ENCODE data around the gene IGF2BP1.

Gene IGF2BP1

DNA sequence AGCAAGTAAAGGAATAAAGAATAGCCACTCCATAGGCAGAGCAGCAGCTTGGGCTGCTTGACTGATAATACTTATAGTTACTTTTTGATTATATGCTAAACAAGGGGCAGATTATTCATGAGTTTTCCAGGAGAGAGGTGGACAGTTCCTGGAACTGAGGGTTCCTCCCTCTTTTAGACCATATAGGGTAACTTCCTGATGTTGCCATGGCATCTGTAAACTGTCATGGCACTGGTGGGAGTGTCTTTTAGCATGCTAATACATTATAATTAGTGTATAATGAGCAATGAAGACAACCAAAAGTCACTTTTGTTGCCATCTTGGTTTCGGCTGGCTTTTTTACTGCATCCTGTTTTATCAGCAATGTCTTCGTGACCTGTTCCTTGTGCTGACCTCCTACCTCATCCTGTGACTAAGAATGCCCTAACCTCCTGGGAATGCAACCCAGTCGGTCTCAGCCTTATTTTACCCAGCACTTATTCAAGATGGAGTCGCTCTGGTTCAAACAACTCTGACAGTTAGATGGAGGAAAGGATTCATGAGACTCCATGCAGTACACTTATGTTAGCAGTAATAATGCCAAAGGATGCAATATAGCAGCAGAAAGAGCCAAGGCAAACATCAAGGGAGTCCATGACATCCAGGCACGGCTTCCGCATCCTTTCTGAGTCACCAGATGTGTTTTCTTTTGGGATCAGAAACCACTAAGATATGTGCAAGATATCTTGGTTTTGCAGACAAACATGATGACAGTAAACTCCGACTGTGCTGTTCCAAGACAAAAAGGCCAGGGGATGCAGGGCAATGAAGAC is 79.6 kb downstream of the IGF2BP1 start:
- H3K36me3 ChIP-seq (ENCODE audit: low read length), result no peaks in the 10 kb centered on the region
- no peak overlapping the region for H3K4me3 ChIP-seq (ENCODE audit: insufficient read depth, low read length, poor library complexity, severe bottlenecking)
- no peak overlapping the region for H3K9ac ChIP-seq (ENCODE audit: low read length)
- no peaks in the 10 kb centered on the region for H4K20me1 ChIP-seq (ENCODE audit: low read depth, low read length)
- H3K27ac ChIP-seq (ENCODE audit: low read depth, low read length), result no peak overlapping the region
- no peak overlapping the region for H3K4me2 ChIP-seq (ENCODE audit: low read depth, low read length, poor library complexity, severe bottlenecking)
- no peak overlapping the region for H2AFZ ChIP-seq (ENCODE audit: low read depth, low read length, severe bottlenecking)
- no peaks in the 10 kb centered on the region for H3K9me3 ChIP-seq (ENCODE audit: insufficient read depth, low read length)
- H3K79me2 ChIP-seq (ENCODE audit: insufficient read depth, low read length), result no peaks in the 10 kb centered on the region
- H3K9me2 ChIP-seq (replicated peaks; ENCODE audit: insufficient read depth, low read length), result no peaks in the 10 kb centered on the region
- no peaks in the 10 kb centered on the region for H3F3A ChIP-seq (ENCODE audit: insufficient read depth)
- H3K27me3 ChIP-seq (ENCODE audit: low read length), result no peaks in the 10 kb centered on the region
- TF ChIP-seq, protein P1, sequence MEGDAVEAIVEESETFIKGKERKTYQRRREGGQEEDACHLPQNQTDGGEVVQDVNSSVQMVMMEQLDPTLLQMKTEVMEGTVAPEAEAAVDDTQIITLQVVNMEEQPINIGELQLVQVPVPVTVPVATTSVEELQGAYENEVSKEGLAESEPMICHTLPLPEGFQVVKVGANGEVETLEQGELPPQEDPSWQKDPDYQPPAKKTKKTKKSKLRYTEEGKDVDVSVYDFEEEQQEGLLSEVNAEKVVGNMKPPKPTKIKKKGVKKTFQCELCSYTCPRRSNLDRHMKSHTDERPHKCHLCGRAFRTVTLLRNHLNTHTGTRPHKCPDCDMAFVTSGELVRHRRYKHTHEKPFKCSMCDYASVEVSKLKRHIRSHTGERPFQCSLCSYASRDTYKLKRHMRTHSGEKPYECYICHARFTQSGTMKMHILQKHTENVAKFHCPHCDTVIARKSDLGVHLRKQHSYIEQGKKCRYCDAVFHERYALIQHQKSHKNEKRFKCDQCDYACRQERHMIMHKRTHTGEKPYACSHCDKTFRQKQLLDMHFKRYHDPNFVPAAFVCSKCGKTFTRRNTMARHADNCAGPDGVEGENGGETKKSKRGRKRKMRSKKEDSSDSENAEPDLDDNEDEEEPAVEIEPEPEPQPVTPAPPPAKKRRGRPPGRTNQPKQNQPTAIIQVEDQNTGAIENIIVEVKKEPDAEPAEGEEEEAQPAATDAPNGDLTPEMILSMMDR (IDR thresholded peaks at IDR 0.05; ENCODE audit: insufficient read depth, low read length, poor library complexity, severe bottlenecking), result no peak
- TF ChIP-seq EZH2phosphoT487 (conservative IDR thresholded peaks at IDR 0.05; ENCODE audit: low read length), result no peak

- Histone ChIP-seq H3K9ac (ENCODE audit: low read length) (no peak overlapping the region), H3K4me3 (ENCODE audit: insufficient read depth, low read length, poor library complexity, severe bottlenecking) (no peak overlapping the region), H3F3A (ENCODE audit: insufficient read depth) (no peaks in the 10 kb centered on the region), H3K9me2 (replicated peaks; ENCODE audit: insufficient read depth, low read length) (no peaks in the 10 kb centered on the region), H3K36me3 (ENCODE audit: low read length) (no peaks in the 10 kb centered on the region), H3K4me2 (ENCODE audit: low read depth, low read length, poor library complexity, severe bottlenecking) (no peak overlapping the region), H4K20me1 (ENCODE audit: low read depth, low read length) (no peaks in the 10 kb centered on the region), H3K9me3 (ENCODE audit: insufficient read depth, low read length) (no peaks in the 10 kb centered on the region), H3K79me2 (ENCODE audit: insufficient read depth, low read length) (no peaks in the 10 kb centered on the region), H3K27ac (ENCODE audit: low read depth, low read length) (no peak overlapping the region), H2AFZ (ENCODE audit: low read depth, low read length, severe bottlenecking) (no peak overlapping the region), H3K27me3 (ENCODE audit: low read length) (no peaks in the 10 kb centered on the region)
- TF ChIP-seq, protein P1 (IDR thresholded peaks at IDR 0.05; ENCODE audit: insufficient read depth, low read length, poor library complexity, severe bottlenecking), result no peak
- TF ChIP-seq EZH2phosphoT487 (conservative IDR thresholded peaks at IDR 0.05; ENCODE audit: low read length), result no peak
Observed at GRCh38 chr17:49078248-49078647, 81.1 kb downstream of the IGF2BP1 start.

DNA sequence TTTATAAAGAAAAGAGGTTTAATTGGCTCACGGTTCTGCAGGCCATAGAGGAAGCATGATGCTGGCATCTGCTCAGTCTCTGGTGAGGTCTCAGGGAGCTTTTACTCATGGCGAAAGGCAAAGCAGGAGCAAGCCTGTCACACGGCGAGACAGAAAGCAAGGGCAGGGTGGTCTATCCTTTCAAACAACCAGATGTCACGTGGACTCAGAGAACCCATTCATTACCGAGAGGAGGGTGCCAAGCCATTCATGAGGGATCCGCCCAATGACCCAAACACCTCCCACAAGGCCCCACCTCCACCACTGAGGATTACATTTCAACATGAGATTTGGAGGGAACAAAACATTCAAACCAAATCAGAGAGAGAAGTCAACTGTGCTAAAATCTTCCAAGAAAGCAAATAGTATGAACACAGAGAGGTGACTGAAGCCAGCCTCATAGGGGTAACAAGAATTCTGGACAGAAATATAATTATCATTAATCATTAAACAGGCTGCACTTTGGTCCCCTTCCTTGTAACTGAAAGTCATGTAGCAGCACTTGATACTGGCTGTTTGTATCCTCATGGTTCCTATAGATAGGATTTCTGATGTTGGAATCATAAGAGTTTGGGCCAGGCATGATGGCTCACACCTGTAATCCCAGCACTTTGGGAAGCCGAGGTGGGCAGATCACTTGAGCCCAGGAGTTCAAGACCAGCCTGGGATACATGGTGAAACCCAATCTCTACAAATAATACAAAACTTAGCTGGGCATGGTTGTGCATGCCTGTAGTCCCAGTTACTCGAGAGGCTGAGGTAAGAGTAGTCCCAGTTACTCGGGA is 82.9 kb downstream of the IGF2BP1 start:
- no peaks in the 10 kb centered on the region for H3K79me2 ChIP-seq (ENCODE audit: insufficient read depth, low read length)
- H3K9ac ChIP-seq (ENCODE audit: low read length), result no peak overlapping the region
- no peak for TF ChIP-seq EZH2phosphoT487 (conservative IDR thresholded peaks at IDR 0.05; ENCODE audit: low read length)
- TF ChIP-seq, protein P1 (IDR thresholded peaks at IDR 0.05; ENCODE audit: insufficient read depth, low read length, poor library complexity, severe bottlenecking), result no peak
- H3K27ac ChIP-seq (ENCODE audit: low read depth, low read length), result no peak overlapping the region
- no peak overlapping the region for H3K4me2 ChIP-seq (ENCODE audit: low read depth, low read length, poor library complexity, severe bottlenecking)
- H3F3A ChIP-seq (ENCODE audit: insufficient read depth), result no peaks in the 10 kb centered on the region
- H3K9me3 ChIP-seq (ENCODE audit: insufficient read depth, low read length), result no peaks in the 10 kb centered on the region
- no peaks in the 10 kb centered on the region for H3K27me3 ChIP-seq (ENCODE audit: low read length)
- no peaks in the 10 kb centered on the region for H3K36me3 ChIP-seq (ENCODE audit: low read length)
- H3K9me2 ChIP-seq (replicated peaks; ENCODE audit: insufficient read depth, low read length), result no peaks in the 10 kb centered on the region
- H2AFZ ChIP-seq (ENCODE audit: low read depth, low read length, severe bottlenecking), result no peak overlapping the region
- H4K20me1 ChIP-seq (ENCODE audit: low read depth, low read length), result no peaks in the 10 kb centered on the region
- no peak overlapping the region for H3K4me3 ChIP-seq (ENCODE audit: insufficient read depth, low read length, poor library complexity, severe bottlenecking)

Measured in SU-DHL-6 (cell line).